Activated CD4-positive, alpha-beta memory T cell treated with anti-CD3 and anti-CD28 coated beads, Interleukin-2, amount 10 ng/mL, durations not matched to agents 7 days and 5 days (primary cell): ENCODE data around the gene DENND1B. TPM values are rescaled to one million over a fixed set of nuclear protein-coding genes. Genes with fewer than 3 reads are reported as not detected.
A peak's percentile ranks its signal among the peaks of the same experiment; 100 is the strongest.
"Not testable (repeated sequence)": the region's sequence is repeated elsewhere in the genome, so short reads cannot be mapped to it uniquely, and the experiment has no call there.

ENCODE experiments used
- CTCF ChIA-PET: fragments of 350-600 bp; sonication (Branson Sonifier 250); formaldehyde crosslinking; loops from one replicate; lab custom pipeline; 2021; ENCODE audit warnings: antibody characterized with exemption, inconsistent platforms; lab: Charles Lee
- POLR2A ChIA-PET: fragments of 350-600 bp; sonication (Branson Sonifier 250); formaldehyde crosslinking; loops from one replicate; lab custom pipeline; 2021; ENCODE audit warnings: antibody characterized with exemption; lab: Charles Lee
- DNase-seq: peaks from one replicate; pipeline ENCODE4 v3.0.0-alpha.2; 2020
- H3K27ac Mint-ChIP-seq: one replicate; pipeline ENCODE4 v1.8.0; 2021; ENCODE audit warnings: mild to moderate bottlenecking, mixed read lengths
- H3K27me3 Mint-ChIP-seq: one replicate; pipeline ENCODE4 v1.8.0; 2021; ENCODE audit warnings: mixed read lengths
- H3K36me3 Mint-ChIP-seq: one replicate; pipeline ENCODE4 v1.8.0; 2021; ENCODE audit warnings: low read depth, mixed read lengths
- H3K4me1 Mint-ChIP-seq: one replicate; pipeline ENCODE4 v1.8.0; 2021; ENCODE audit warnings: mixed read lengths
- H3K4me3 Mint-ChIP-seq: one replicate; pipeline ENCODE4 v1.8.0; 2021; ENCODE audit warnings: mild to moderate bottlenecking, mixed read lengths
- H3K9me3 Mint-ChIP-seq: one replicate; pipeline ENCODE4 v1.8.0; 2021; ENCODE audit warnings: mixed read lengths
- total RNA-seq, 2 experiments: library from RNA; stranded (reverse); gene quantifications; one replicate each; pipeline ENCODE4 v1.2.3, GENCODE V29; 2021

DENND1B gene
- total RNA-seq, 2 experiments from 2014 or later: 30.6 to 31.0 TPM

- Mint-ChIP-seq H3K27ac (no peak overlapping the region), H3K36me3 (no peaks in the 10 kb centered on the region), H3K4me3 (no peak overlapping the region), H3K9me3 (no peaks in the 10 kb centered on the region), H3K4me1 (peaks cover 6% of the 10 kb centered on the region), H3K27me3 (no peaks in the 10 kb centered on the region)
- ChIA-PET CTCF (interaction anchor here (0.6 to 6.0 kb wide), 14 partner anchors 9 to 943 kb away, joined by 3 to 58 read pairs (median 4); partner anchors contain the start of genes C1orf53 and LHX9), POLR2A (interaction anchor here (0.7 kb wide), 1 partner anchor 347 kb away, joined by 3 read pairs; no protein-coding TSS in a partner anchor)
- DNase-seq: no peak
These were observed 254.1 kb downstream of the DENND1B start for GRCh38 chr1:197521118-197521739.

- H3K27ac Mint-ChIP-seq: no peak overlapping the region
- POLR2A ChIA-PET: interaction anchor here (1.2 kb wide), 1 partner anchor 383 kb away, joined by 3 read pairs; the partner anchor contains the start of gene C1orf53
- H3K27me3 Mint-ChIP-seq: no peaks in the 10 kb centered on the region
- H3K9me3 Mint-ChIP-seq: no peaks in the 10 kb centered on the region
- no peak for DNase-seq
- no peak overlapping the region for H3K4me3 Mint-ChIP-seq
- H3K36me3 Mint-ChIP-seq: no peaks in the 10 kb centered on the region
- CTCF ChIA-PET: interaction anchor here (0.6 to 6.0 kb wide), 10 partner anchors 10 to 947 kb away, joined by 3 to 58 read pairs (median 3); partner anchors contain the start of gene C1orf53
- peaks cover 6% of the 10 kb centered on the region for H3K4me1 Mint-ChIP-seq
These were observed 255.4 kb downstream of the DENND1B start for GRCh38 chr1:197519741-197520334.

- no peak overlapping the region for H3K27ac Mint-ChIP-seq
- no peaks in the 10 kb centered on the region for H3K4me1 Mint-ChIP-seq
- ChIA-PET POLR2A (no interaction called here), CTCF (no interaction called here)
- H3K9me3 Mint-ChIP-seq: no peaks in the 10 kb centered on the region
- no peaks in the 10 kb centered on the region for H3K27me3 Mint-ChIP-seq
- no peak overlapping the region for H3K4me3 Mint-ChIP-seq
- peaks cover 9% of the 10 kb centered on the region for H3K36me3 Mint-ChIP-seq
- no peak for DNase-seq
These were observed 259.9 kb downstream of the DENND1B start for GRCh38 chr1:197515421-197515820.

GRCh38 chr1:197510691-197511378, 264.4 kb downstream of the DENND1B start:
- Mint-ChIP-seq H3K27ac (no peak overlapping the region), H3K4me3 (no peak overlapping the region), H3K9me3 (no peaks in the 10 kb centered on the region), H3K4me1 (no peaks in the 10 kb centered on the region), H3K36me3 (peaks cover 14% of the 10 kb centered on the region), H3K27me3 (no peaks in the 10 kb centered on the region)
- CTCF ChIA-PET: interaction anchor here (0.7 to 1.6 kb wide), 2 partner anchors 8 to 111 kb away, joined by 3 to 10 read pairs; no protein-coding TSS in a partner anchor
- POLR2A ChIA-PET: no interaction called here
- DNase-seq: no peak

GRCh38 chr1:197496722-197497121, 278.6 kb downstream of the DENND1B start:
- H3K36me3 Mint-ChIP-seq: no peaks in the 10 kb centered on the region
- ChIA-PET POLR2A (no interaction called here), CTCF (no interaction called here)
- no peak overlapping the region for H3K4me3 Mint-ChIP-seq
- peaks cover 22% of the 10 kb centered on the region for H3K27me3 Mint-ChIP-seq
- no peak overlapping the region for H3K27ac Mint-ChIP-seq
- no peak for DNase-seq
- H3K4me1 Mint-ChIP-seq: no peaks in the 10 kb centered on the region
- no peaks in the 10 kb centered on the region for H3K9me3 Mint-ChIP-seq

GRCh38 chr1:197491505-197491904, 283.8 kb downstream of the DENND1B start:
- CTCF ChIA-PET, H3K9me3 Mint-ChIP-seq, H3K36me3 Mint-ChIP-seq, POLR2A ChIA-PET, DNase-seq, H3K4me1 Mint-ChIP-seq, H3K4me3 Mint-ChIP-seq, H3K27ac Mint-ChIP-seq: not testable (repeated sequence)
- peaks cover 15% of the 10 kb centered on the region for H3K27me3 Mint-ChIP-seq

- Mint-ChIP-seq H3K4me3 (no peak overlapping the region), H3K27me3 (peaks cover 5% of the 10 kb centered on the region), H3K9me3 (no peaks in the 10 kb centered on the region), H3K27ac (no peak overlapping the region), H3K36me3 (no peaks in the 10 kb centered on the region), H3K4me1 (peaks cover under 1% of the 10 kb centered on the region)
- no peak for DNase-seq
- POLR2A ChIA-PET: interaction anchor here (0.6 kb wide), 1 partner anchor 395 kb away, joined by 3 read pairs; no protein-coding TSS in a partner anchor
- CTCF ChIA-PET: interaction anchor here (1.5 kb wide), 1 partner anchor 39 kb away, joined by 3 read pairs; no protein-coding TSS in a partner anchor
These were observed 288.3 kb downstream of the DENND1B start for GRCh38 chr1:197486946-197487345.

- H3K27ac Mint-ChIP-seq: no peak overlapping the region
- CTCF ChIA-PET: no interaction called here
These were observed 289.5 kb downstream of the DENND1B start for GRCh38 chr1:197485790-197486189.

GRCh38 chr1:197481101-197481500, 294.2 kb downstream of the DENND1B start:
- Mint-ChIP-seq H3K36me3 (no peaks in the 10 kb centered on the region), H3K4me3 (no peak overlapping the region), H3K27me3 (peaks cover 6% of the 10 kb centered on the region), H3K9me3 (no peaks in the 10 kb centered on the region), H3K27ac (no peak overlapping the region), H3K4me1 (peaks cover 10% of the 10 kb centered on the region)
- CTCF ChIA-PET: no interaction called here
- peak; percentile 40 for DNase-seq
- POLR2A ChIA-PET: no interaction called here

More at GRCh38 chr1:197485790-197486189, 289.5 kb downstream of the DENND1B start:
- Mint-ChIP-seq H3K4me3 (no peak overlapping the region), H3K4me1 (peaks cover 10% of the 10 kb centered on the region), H3K27me3 (peaks cover 2% of the 10 kb centered on the region), H3K36me3 (no peaks in the 10 kb centered on the region), H3K9me3 (no peaks in the 10 kb centered on the region)
- POLR2A ChIA-PET: no interaction called here
- no peak for DNase-seq

GRCh38 chr1:197480446-197480845, 294.8 kb downstream of the DENND1B start:
- Mint-ChIP-seq H3K27ac (no peak overlapping the region), H3K27me3 (peaks cover 7% of the 10 kb centered on the region), H3K9me3 (no peaks in the 10 kb centered on the region), H3K36me3 (no peaks in the 10 kb centered on the region), H3K4me1 (peaks cover 10% of the 10 kb centered on the region), H3K4me3 (no peak overlapping the region)
- ChIA-PET POLR2A (no interaction called here), CTCF (interaction anchor here (1.1 kb wide), 1 partner anchor 41 kb away, joined by 3 read pairs; no protein-coding TSS in a partner anchor)
- DNase-seq: no peak

- H3K4me3 Mint-ChIP-seq: no peak overlapping the region
- no peaks in the 10 kb centered on the region for H3K36me3 Mint-ChIP-seq
- POLR2A ChIA-PET: no interaction called here
- H3K27ac Mint-ChIP-seq: no peak overlapping the region
- no peaks in the 10 kb centered on the region for H3K4me1 Mint-ChIP-seq
- no peak for DNase-seq
- CTCF ChIA-PET: no interaction called here
- H3K27me3 Mint-ChIP-seq: peaks cover 6% of the 10 kb centered on the region
- H3K9me3 Mint-ChIP-seq: no peaks in the 10 kb centered on the region
These were observed 303.1 kb downstream of the DENND1B start for GRCh38 chr1:197472141-197472540.

GRCh38 chr1:197471248-197471985, 303.9 kb downstream of the DENND1B start:
- H3K9me3 Mint-ChIP-seq: no peaks in the 10 kb centered on the region
- CTCF ChIA-PET: no interaction called here
- no peaks in the 10 kb centered on the region for H3K4me1 Mint-ChIP-seq
- POLR2A ChIA-PET: no interaction called here
- peaks cover 8% of the 10 kb centered on the region for H3K27me3 Mint-ChIP-seq
- no peaks in the 10 kb centered on the region for H3K36me3 Mint-ChIP-seq
- H3K27ac Mint-ChIP-seq: no peak overlapping the region
- no peak for DNase-seq
- no peak overlapping the region for H3K4me3 Mint-ChIP-seq
